ENCODE measurements around the gene OXCT2. TPM values are rescaled to one million over a fixed set of nuclear protein-coding genes. Genes with fewer than 3 reads are reported as not detected.
"Not testable (repeated sequence)": the region's sequence is repeated elsewhere in the genome, so short reads cannot be mapped to it uniquely, and the experiment has no call there.

The OXCT2 gene
- total RNA-seq, 1 donor from 2014 or later, result 0.36 TPM

GRCh38 chr1:39787468-39787867 is 16.3 kb upstream of the OXCT2 start:
- Mint-ChIP-seq H3K4me3 (ENCODE audit: unreplicated experiment) (peak overlapping the region; percentile 51), H3K9me3 (ENCODE audit: unreplicated experiment) (no peaks in the 10 kb centered on the region), H3K27ac (ENCODE audit: unreplicated experiment) (no peak overlapping the region), H3K4me1 (ENCODE audit: unreplicated experiment) (no peaks in the 10 kb centered on the region), H3K36me3 (ENCODE audit: low read depth, unreplicated experiment) (no peaks in the 10 kb centered on the region), H3K27me3 (ENCODE audit: unreplicated experiment) (peaks cover 29% of the 10 kb centered on the region)
- DNase-seq (ENCODE audit: low spot score), result no peak
- no peak for TF ChIP-seq CTCF (IDR thresholded peaks at IDR 0.05; ENCODE audit: unreplicated experiment)

- H3K4me3 Mint-ChIP-seq (ENCODE audit: unreplicated experiment), result peak overlapping the region; percentile 51
- H3K27me3 Mint-ChIP-seq (ENCODE audit: unreplicated experiment), result peaks cover 29% of the 10 kb centered on the region
- H3K9me3 Mint-ChIP-seq (ENCODE audit: unreplicated experiment), result not testable (repeated sequence)
These were observed 15.9 kb upstream of the OXCT2 start for GRCh38 chr1:39787108-39787375.

GRCh38 chr1:39786303-39787107 is 15.4 kb upstream of the OXCT2 start:
- not testable (repeated sequence) for H3K36me3 Mint-ChIP-seq (ENCODE audit: low read depth, unreplicated experiment); H3K27ac Mint-ChIP-seq (ENCODE audit: unreplicated experiment); H3K4me1 Mint-ChIP-seq (ENCODE audit: unreplicated experiment); H3K4me3 Mint-ChIP-seq (ENCODE audit: unreplicated experiment); H3K9me3 Mint-ChIP-seq (ENCODE audit: unreplicated experiment); DNase-seq (ENCODE audit: low spot score)
- H3K27me3 Mint-ChIP-seq (ENCODE audit: unreplicated experiment), result peaks cover 29% of the 10 kb centered on the region

More at GRCh38 chr1:39787108-39787375, 15.9 kb upstream of the OXCT2 start:
- not testable (repeated sequence) for H3K27ac Mint-ChIP-seq (ENCODE audit: unreplicated experiment); DNase-seq (ENCODE audit: low spot score); H3K36me3 Mint-ChIP-seq (ENCODE audit: low read depth, unreplicated experiment); H3K4me1 Mint-ChIP-seq (ENCODE audit: unreplicated experiment)

- not testable (repeated sequence) for H3K4me1 Mint-ChIP-seq (ENCODE audit: unreplicated experiment); H3K9me3 Mint-ChIP-seq (ENCODE audit: unreplicated experiment); DNase-seq (ENCODE audit: low spot score); H3K27ac Mint-ChIP-seq (ENCODE audit: unreplicated experiment); H3K4me3 Mint-ChIP-seq (ENCODE audit: unreplicated experiment); H3K36me3 Mint-ChIP-seq (ENCODE audit: low read depth, unreplicated experiment)
- H3K27me3 Mint-ChIP-seq (ENCODE audit: unreplicated experiment), result peaks cover 22% of the 10 kb centered on the region
These were observed 11.5 kb upstream of the OXCT2 start for GRCh38 chr1:39782685-39783084.

GRCh38 chr1:39782103-39782502 is 11.0 kb upstream of the OXCT2 start:
- peaks cover 19% of the 10 kb centered on the region for H3K27me3 Mint-ChIP-seq (ENCODE audit: unreplicated experiment)
- H3K36me3 Mint-ChIP-seq (ENCODE audit: low read depth, unreplicated experiment), result no peaks in the 10 kb centered on the region
- DNase-seq (ENCODE audit: low spot score), result no peak
- H3K4me1 Mint-ChIP-seq (ENCODE audit: unreplicated experiment), result no peaks in the 10 kb centered on the region
- TF ChIP-seq CTCF (IDR thresholded peaks at IDR 0.05; ENCODE audit: unreplicated experiment), result no peak
- no peak overlapping the region for H3K27ac Mint-ChIP-seq (ENCODE audit: unreplicated experiment)
- H3K9me3 Mint-ChIP-seq (ENCODE audit: unreplicated experiment), result no peaks in the 10 kb centered on the region
- no peak overlapping the region for H3K4me3 Mint-ChIP-seq (ENCODE audit: unreplicated experiment)

- Mint-ChIP-seq H3K4me1 (ENCODE audit: unreplicated experiment) (no peaks in the 10 kb centered on the region), H3K27me3 (ENCODE audit: unreplicated experiment) (peaks cover 13% of the 10 kb centered on the region), H3K9me3 (ENCODE audit: unreplicated experiment) (no peaks in the 10 kb centered on the region), H3K36me3 (ENCODE audit: low read depth, unreplicated experiment) (no peaks in the 10 kb centered on the region), H3K4me3 (ENCODE audit: unreplicated experiment) (no peak overlapping the region), H3K27ac (ENCODE audit: unreplicated experiment) (no peak overlapping the region)
- DNase-seq (ENCODE audit: low spot score), result no peak
- no peak for TF ChIP-seq CTCF (IDR thresholded peaks at IDR 0.05; ENCODE audit: unreplicated experiment)
These were observed 10.2 kb upstream of the OXCT2 start for GRCh38 chr1:39781349-39781715.
